ENCODE measurements around the gene UBE2QL1. TPM values are rescaled to one million over a fixed set of nuclear protein-coding genes. Genes with fewer than 3 reads are reported as not detected.

The UBE2QL1 gene
- total RNA-seq, 1 donor from 2014 or later, result 2.7 TPM

DNA sequence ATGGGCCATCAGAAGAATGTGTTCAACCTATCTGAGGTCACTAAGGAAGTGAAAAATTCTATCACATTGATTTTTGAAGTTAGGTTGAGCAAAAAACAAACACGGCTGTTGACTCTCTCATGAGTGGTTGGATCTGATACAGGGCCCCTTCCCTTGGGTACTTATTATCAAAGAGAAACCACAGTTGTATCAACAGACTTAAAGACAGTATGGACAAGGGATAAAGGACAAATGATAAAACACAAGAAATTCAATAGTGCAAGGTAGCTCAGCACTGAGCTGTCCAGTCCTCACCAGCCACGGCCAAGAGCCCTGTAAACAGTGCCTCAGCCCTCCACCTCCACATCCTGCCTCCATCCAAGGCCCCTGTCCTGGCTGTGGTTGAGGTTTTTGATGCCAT lies 86.9 kb downstream of the UBE2QL1 start:
- TF ChIP-seq, protein P1, sequence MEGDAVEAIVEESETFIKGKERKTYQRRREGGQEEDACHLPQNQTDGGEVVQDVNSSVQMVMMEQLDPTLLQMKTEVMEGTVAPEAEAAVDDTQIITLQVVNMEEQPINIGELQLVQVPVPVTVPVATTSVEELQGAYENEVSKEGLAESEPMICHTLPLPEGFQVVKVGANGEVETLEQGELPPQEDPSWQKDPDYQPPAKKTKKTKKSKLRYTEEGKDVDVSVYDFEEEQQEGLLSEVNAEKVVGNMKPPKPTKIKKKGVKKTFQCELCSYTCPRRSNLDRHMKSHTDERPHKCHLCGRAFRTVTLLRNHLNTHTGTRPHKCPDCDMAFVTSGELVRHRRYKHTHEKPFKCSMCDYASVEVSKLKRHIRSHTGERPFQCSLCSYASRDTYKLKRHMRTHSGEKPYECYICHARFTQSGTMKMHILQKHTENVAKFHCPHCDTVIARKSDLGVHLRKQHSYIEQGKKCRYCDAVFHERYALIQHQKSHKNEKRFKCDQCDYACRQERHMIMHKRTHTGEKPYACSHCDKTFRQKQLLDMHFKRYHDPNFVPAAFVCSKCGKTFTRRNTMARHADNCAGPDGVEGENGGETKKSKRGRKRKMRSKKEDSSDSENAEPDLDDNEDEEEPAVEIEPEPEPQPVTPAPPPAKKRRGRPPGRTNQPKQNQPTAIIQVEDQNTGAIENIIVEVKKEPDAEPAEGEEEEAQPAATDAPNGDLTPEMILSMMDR (conservative IDR thresholded peaks at IDR 0.05), result no peak
- Mint-ChIP-seq H3K4me1 (no peaks in the 10 kb centered on the region), H3K27ac (ENCODE audit: unreplicated experiment) (no peak overlapping the region), H3K27me3 (ENCODE audit: low read depth) (peaks cover 47% of the 10 kb centered on the region), H3K36me3 (ENCODE audit: low read depth) (no peaks in the 10 kb centered on the region), H3K4me3 (no peak overlapping the region), H3K9me3 (peaks cover 7% of the 10 kb centered on the region)
- DNase-seq (ENCODE audit: low read depth, low spot score), result no peak

DNA sequence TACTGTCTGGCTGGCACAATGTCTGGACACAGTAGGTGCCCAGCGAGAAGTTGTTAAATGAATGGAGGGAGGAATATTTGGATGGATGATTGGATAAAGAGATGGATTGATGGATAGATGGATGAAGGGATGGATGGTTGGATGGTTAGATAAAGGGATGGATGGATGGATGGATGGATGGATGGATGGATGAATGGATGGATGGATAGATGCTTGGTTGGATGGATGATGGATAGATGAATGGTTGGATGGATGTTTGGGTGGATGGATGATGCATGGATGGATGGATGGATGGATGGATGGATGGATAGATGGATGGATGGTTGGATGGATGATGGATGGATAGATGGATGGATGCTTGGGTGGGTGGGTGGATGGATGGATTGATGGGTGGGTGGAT lies 90.4 kb downstream of the UBE2QL1 start:
- Mint-ChIP-seq H3K36me3 (ENCODE audit: low read depth) (no peaks in the 10 kb centered on the region), H3K9me3 (peaks cover 7% of the 10 kb centered on the region), H3K4me3 (no peak overlapping the region), H3K27me3 (ENCODE audit: low read depth) (peaks cover 26% of the 10 kb centered on the region), H3K4me1 (no peaks in the 10 kb centered on the region), H3K27ac (ENCODE audit: unreplicated experiment) (no peak overlapping the region)
- DNase-seq (ENCODE audit: low read depth, low spot score), result no peak
- TF ChIP-seq, protein P1 (conservative IDR thresholded peaks at IDR 0.05), result no peak

DNA sequence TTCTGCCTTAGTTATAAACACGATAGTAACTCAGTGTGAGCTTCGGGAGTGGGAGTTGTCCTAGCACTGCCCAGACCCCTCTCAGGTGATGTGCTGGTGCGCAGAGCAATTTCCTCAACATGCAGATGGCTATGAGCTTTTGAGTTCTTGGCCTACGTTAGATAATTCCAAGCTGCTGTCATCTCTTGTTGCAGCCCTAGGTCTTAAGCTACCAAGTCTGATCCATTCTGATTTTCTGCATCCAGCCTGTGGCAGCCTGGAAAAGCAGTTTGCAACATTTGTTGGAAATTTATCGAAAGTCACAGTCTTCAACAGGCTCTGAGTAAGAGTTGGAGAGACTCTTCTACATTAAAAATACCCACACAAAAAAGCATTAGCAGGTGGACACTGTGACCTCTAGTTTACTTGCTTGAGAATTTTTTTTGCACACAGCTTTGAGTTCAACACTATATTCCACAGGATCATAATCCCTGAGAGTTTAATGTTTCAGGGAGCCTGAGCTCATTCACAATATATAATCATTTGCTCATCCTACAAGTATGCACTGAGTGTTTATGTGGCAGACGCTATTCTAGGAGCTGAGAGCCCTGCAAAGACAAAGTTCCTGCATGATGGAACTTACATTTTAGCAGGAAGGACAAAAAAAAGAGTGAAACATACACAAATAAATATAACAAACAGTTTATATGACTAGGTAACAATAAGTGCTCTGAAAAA lies 91.6 kb downstream of the UBE2QL1 start:
- Mint-ChIP-seq H3K27ac (ENCODE audit: unreplicated experiment) (no peak overlapping the region), H3K9me3 (peaks cover 7% of the 10 kb centered on the region), H3K4me1 (no peaks in the 10 kb centered on the region), H3K27me3 (ENCODE audit: low read depth) (peaks cover 17% of the 10 kb centered on the region), H3K36me3 (ENCODE audit: low read depth) (no peaks in the 10 kb centered on the region), H3K4me3 (no peak overlapping the region)
- TF ChIP-seq, protein P1 (conservative IDR thresholded peaks at IDR 0.05), result no peak
- no peak for DNase-seq (ENCODE audit: low read depth, low spot score)

DNA sequence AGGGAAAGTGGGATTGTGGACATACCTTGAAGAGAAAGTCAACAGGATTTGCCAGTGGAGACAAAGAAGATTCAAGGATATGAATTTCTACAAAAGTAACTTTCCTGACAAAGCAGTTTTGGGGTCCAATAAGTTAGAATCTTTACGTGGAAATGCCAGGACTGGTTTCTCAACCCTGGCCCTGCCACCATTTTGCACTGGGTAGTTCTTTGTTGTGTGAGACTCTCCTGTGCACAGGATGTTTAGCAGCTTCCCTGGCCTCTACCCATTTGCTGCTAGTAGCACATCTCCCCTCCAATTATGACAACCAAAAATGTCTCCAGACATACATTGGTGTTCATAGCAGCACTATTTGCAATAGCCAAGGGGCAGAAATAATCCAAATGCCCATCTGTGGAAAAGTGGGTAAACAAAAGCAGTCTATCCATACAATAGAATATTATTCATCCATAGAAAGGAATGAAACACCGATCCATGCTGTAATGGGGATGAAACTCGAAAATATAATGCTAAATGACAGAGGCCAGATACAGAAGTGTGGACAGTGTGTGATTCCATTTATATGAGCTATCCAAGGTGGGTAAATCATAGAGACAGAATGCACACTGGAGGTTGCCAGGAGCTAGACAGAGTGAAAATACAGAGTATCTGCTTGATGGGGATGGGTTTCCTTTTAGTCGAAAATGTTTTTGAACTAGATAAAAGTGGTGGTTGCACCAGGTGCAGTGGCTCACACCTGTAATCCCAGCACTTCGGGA lies 92.8 kb downstream of the UBE2QL1 start:
- Mint-ChIP-seq H3K36me3 (ENCODE audit: low read depth) (no peaks in the 10 kb centered on the region), H3K27ac (ENCODE audit: unreplicated experiment) (no peak overlapping the region), H3K4me1 (no peaks in the 10 kb centered on the region), H3K27me3 (ENCODE audit: low read depth) (peaks cover 11% of the 10 kb centered on the region), H3K4me3 (no peak overlapping the region), H3K9me3 (peaks cover 7% of the 10 kb centered on the region)
- no peak for DNase-seq (ENCODE audit: low read depth, low spot score)
- TF ChIP-seq, protein P1 (conservative IDR thresholded peaks at IDR 0.05), result no peak

DNA sequence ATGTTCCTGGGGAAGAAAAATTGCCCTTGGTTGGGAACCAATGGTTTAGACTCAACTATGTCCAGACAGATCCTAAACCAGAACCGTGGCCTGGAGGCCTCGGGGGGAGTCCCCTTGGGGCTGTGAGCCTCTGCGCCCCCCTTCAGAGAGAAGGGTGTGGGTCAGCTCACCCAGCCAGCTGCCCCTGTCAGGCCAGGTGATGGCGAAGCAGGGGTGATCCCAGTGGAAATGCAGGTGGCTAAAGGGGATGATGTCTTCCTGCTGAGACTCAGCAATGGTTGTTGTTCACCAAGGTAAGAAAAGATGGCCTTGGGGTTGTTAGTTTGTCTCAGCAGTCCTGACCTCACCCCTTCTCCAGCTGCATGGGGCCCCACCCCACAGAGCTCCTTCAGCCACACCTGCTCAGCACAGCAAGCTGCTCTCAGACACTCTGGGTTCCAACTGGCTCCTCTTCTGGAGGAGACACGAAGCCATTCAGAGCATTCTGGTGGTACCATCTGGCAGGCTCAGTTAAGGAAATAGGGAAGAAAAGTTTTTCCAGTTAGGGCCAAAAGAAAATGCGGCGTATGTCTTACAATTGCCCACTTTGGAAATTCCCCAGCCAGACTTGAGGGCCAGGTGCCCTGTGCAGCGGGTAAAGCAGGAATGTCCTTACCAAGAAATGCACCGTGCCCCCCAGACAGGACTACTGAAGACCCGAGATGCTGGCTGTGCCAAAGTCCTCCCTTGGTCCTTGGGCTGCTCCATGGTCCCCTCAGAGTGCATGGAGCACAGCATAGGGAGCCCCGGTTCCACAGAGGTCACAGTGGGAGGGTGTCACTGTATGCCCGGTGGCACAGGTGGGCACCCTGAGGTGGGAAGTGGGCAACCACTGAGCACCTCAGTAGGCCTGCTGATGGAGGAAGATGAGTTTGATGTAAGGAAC lies 94.0 kb downstream of the UBE2QL1 start:
- Mint-ChIP-seq H3K27ac (ENCODE audit: unreplicated experiment) (no peak overlapping the region), H3K4me3 (no peak overlapping the region), H3K9me3 (peaks cover 7% of the 10 kb centered on the region), H3K27me3 (ENCODE audit: low read depth) (peaks cover 9% of the 10 kb centered on the region), H3K36me3 (ENCODE audit: low read depth) (no peaks in the 10 kb centered on the region), H3K4me1 (no peaks in the 10 kb centered on the region)
- TF ChIP-seq, protein P1 (conservative IDR thresholded peaks at IDR 0.05), result no peak
- DNase-seq (ENCODE audit: low read depth, low spot score), result no peak
